H1 (cell line): Measurements from ENCODE around the gene CFAP157. TPM values are rescaled to one million over a fixed set of nuclear protein-coding genes. Genes with fewer than 3 reads are reported as not detected.
A peak's percentile ranks its signal among the peaks of the same experiment; 100 is the strongest.

Source experiments
- CTCF ChIA-PET: fragments of 300-600 bp; sonication (Branson Sonifier 250); formaldehyde crosslinking; loops from one replicate; lab custom pipeline; 2021; ENCODE audit not compliant: partially characterized antibody; lab: Charles Lee
- POLR2A ChIA-PET: fragments of 300-600 bp; sonication (Branson Sonifier 250); formaldehyde crosslinking; loops from one replicate; lab custom pipeline; 2021; ENCODE audit warnings: inconsistent platforms; ENCODE audit not compliant: partially characterized antibody; lab: Charles Lee
- DNase-seq, 2 experiments: peaks; one replicate each; pipeline versions ENCODE4 v3.0.0 to v3.0.0-alpha.2; 2010 to 2022; ENCODE audit warnings: low spot score in 2 of 2, low read depth in 1 of 2, mixed read lengths in 1 of 2
- FAIRE-seq: peaks from 2 replicates; lab custom pipeline; 2011; peaks lifted over from hg19 to GRCh38; lab: Jason Lieb, UNC
- H2AFZ ChIP-seq: 2 replicates; pipeline ENCODE4 v1.8.1; 2012; ENCODE audit warnings: low read length, inconsistent platforms
- H2AK5ac ChIP-seq: 2 replicates; pipeline ENCODE4 v1.6.1; 2013; ENCODE audit warnings: low read depth, low read length
- H2BK120ac ChIP-seq: replicated peaks from 2 replicates; pipeline ENCODE3; 2013; ENCODE audit warnings: low read depth, low read length, inconsistent platforms
- H2BK12ac ChIP-seq: 2 replicates; pipeline ENCODE4 v1.6.1; 2013; ENCODE audit warnings: low read depth, low read length
- H2BK15ac ChIP-seq: 2 replicates; pipeline ENCODE4 v1.6.1; 2013; ENCODE audit warnings: low read length
- H2BK20ac ChIP-seq: 2 replicates; pipeline ENCODE4 v1.6.1; 2013; ENCODE audit warnings: low read length
- H2BK5ac ChIP-seq: 2 replicates; pipeline ENCODE4 v1.6.1; 2013; ENCODE audit warnings: low read depth, low read length
- H3K14ac ChIP-seq: 2 replicates; pipeline ENCODE4 v1.6.1; 2013; ENCODE audit warnings: inconsistent platforms; ENCODE audit not compliant: insufficient read length
- H3K18ac ChIP-seq: 2 replicates; pipeline ENCODE4 v1.6.1; 2013; ENCODE audit warnings: low read length; ENCODE audit errors: extremely low read depth
- H3K23ac ChIP-seq: 2 replicates; pipeline ENCODE4 v1.6.1; 2013; ENCODE audit warnings: inconsistent platforms; ENCODE audit not compliant: insufficient read length
- H3K23me2 ChIP-seq: 2 replicates; pipeline ENCODE4 v1.6.1; 2013; ENCODE audit warnings: low read depth, low read length
- H3K27ac ChIP-seq: 2 replicates; pipeline ENCODE4 v1.6.1; 2011; ENCODE audit warnings: low read depth, low read length, inconsistent platforms
- H3K27me3 ChIP-seq, 4 experiments: replicated peaks in 1 of 4; 1 replicate in 1 of 4; 2 replicates in 3 of 4; pipeline versions ENCODE4 v1.6.1 to v1.8.1; 2011 to 2013; ENCODE audit warnings: low read length in 3 of 4, mild to moderate bottlenecking in 3 of 4, inconsistent platforms in 2 of 4, mixed read lengths in 2 of 4, moderate library complexity in 1 of 4; ENCODE audit not compliant: control insufficient read depth in 3 of 4, insufficient read depth in 3 of 4; ENCODE audit errors: extremely low read depth in 1 of 4
- H3K36me3 ChIP-seq, 4 experiments: 2 replicates each; pipeline versions ENCODE4 v1.6.1 to v1.8.1; 2011 to 2013; ENCODE audit warnings: mild to moderate bottlenecking in 4 of 4, low read length in 3 of 4, moderate library complexity in 2 of 4, control low read depth in 1 of 4, inconsistent platforms in 1 of 4; ENCODE audit not compliant: insufficient read depth in 4 of 4, control insufficient read depth in 2 of 4
- H3K4ac ChIP-seq: replicated peaks from 2 replicates; pipeline ENCODE3; 2013; ENCODE audit warnings: low read length, low read depth, mixed read lengths, inconsistent platforms; ENCODE audit not compliant: insufficient read length
- H3K4me1 ChIP-seq, 4 experiments: replicated peaks in 1 of 4; 1 replicate in 1 of 4; 2 replicates in 3 of 4; pipeline versions ENCODE4 v1.6.1 to v1.8.1; 2011 to 2013; ENCODE audit warnings: low read length in 3 of 4, inconsistent platforms in 2 of 4, mixed read lengths in 1 of 4; ENCODE audit not compliant: insufficient read depth in 4 of 4, control insufficient read depth in 3 of 4
- H3K4me2 ChIP-seq, 2 experiments: 2 replicates each; pipeline versions ENCODE4 v1.6.1 to v1.8.1; 2011 to 2013; ENCODE audit warnings: low read depth in 2 of 2, low read length in 2 of 2, control low read depth in 1 of 2, inconsistent platforms in 1 of 2, mild to moderate bottlenecking in 1 of 2; ENCODE audit not compliant: insufficient read depth in 1 of 2
- H3K4me3 ChIP-seq, 4 experiments: fragments of 200-600, 300-600 bp in 1 of 4; sonication (generic), shearing (Covaris generic), sonication (Bioruptor Twin) in 1 of 4; 2 replicates each; pipeline versions ENCODE4 v1.5.1 to v1.8.1; 2011 to 2016; ENCODE audit warnings: low read length in 4 of 4, low read depth in 3 of 4, control low read depth in 2 of 4, inconsistent platforms in 2 of 4, mild to moderate bottlenecking in 2 of 4, mixed read lengths in 1 of 4, moderate library complexity in 1 of 4; ENCODE audit not compliant: insufficient read depth in 2 of 4; ENCODE audit errors: extremely low read depth in 1 of 4
- H3K56ac ChIP-seq: replicated peaks from 2 replicates; pipeline ENCODE3; 2013; ENCODE audit warnings: low read depth, mild to moderate bottlenecking, mixed read lengths, low read length, inconsistent platforms; ENCODE audit not compliant: insufficient read length
- H3K79me1 ChIP-seq: 2 replicates; pipeline ENCODE4 v1.6.1; 2013; ENCODE audit warnings: low read depth, low read length, control low read depth
- H3K79me2 ChIP-seq, 2 experiments: 2 replicates each; pipeline versions ENCODE4 v1.6.1 to v1.8.1; 2012 to 2013; ENCODE audit warnings: low read length in 2 of 2, mild to moderate bottlenecking in 2 of 2, inconsistent platforms in 1 of 2; ENCODE audit not compliant: insufficient read depth in 2 of 2, control insufficient read depth in 1 of 2
- H3K9ac ChIP-seq, 4 experiments: replicated peaks in 1 of 4; 1 replicate in 1 of 4; 2 replicates in 3 of 4; pipeline versions ENCODE4 v1.6.1 to v1.8.1; 2011 to 2013; ENCODE audit warnings: low read depth in 3 of 4, low read length in 3 of 4, control low read depth in 2 of 4, mild to moderate bottlenecking in 2 of 4, moderate library complexity in 2 of 4, inconsistent platforms in 1 of 4; ENCODE audit errors: extremely low read depth in 1 of 4
- H3K9me3 ChIP-seq, 2 experiments: 2 replicates each; pipeline versions ENCODE4 v1.6.1 to v1.8.1; 2012 to 2013; ENCODE audit warnings: mild to moderate bottlenecking in 2 of 2, moderate library complexity in 2 of 2, control low read depth in 1 of 2, inconsistent platforms in 1 of 2, low read depth in 1 of 2, low read length in 1 of 2, mixed read lengths in 1 of 2; ENCODE audit not compliant: insufficient read depth in 2 of 2
- H4K20me1 ChIP-seq, 2 experiments: replicated peaks in 1 of 2; 2 replicates each; pipeline versions ENCODE3 to v1.8.1; 2011 to 2013; ENCODE audit warnings: inconsistent platforms in 2 of 2, low read length in 2 of 2, mild to moderate bottlenecking in 1 of 2; ENCODE audit not compliant: insufficient read depth in 2 of 2, control insufficient read depth in 1 of 2
- H4K5ac ChIP-seq: 2 replicates; pipeline ENCODE4 v1.6.1; 2013; ENCODE audit warnings: low read length, low read depth, mixed read lengths, inconsistent platforms; ENCODE audit not compliant: insufficient read length
- H4K8ac ChIP-seq: 2 replicates; pipeline ENCODE4 v1.8.0; 2013; ENCODE audit warnings: mild to moderate bottlenecking, moderate library complexity, low read length, inconsistent platforms; ENCODE audit not compliant: insufficient read depth; ENCODE audit errors: extremely low read depth
- H4K91ac ChIP-seq: replicated peaks from 2 replicates; pipeline ENCODE3; 2013; ENCODE audit warnings: low read length, mixed read lengths, inconsistent platforms; ENCODE audit not compliant: insufficient read length
- CBX8 ChIP-seq: fragments of 300-800, 300-1000 bp; sonication (generic); IDR thresholded peaks from 2 replicates; pipeline ENCODE4 v1.7.1; 2016; ENCODE audit warnings: low read depth, low read length, borderline replicate concordance
- CTBP2 ChIP-seq: IDR thresholded peaks from 2 replicates; pipeline ENCODE4 v1.7.0; 2011; ENCODE audit warnings: borderline replicate concordance, mild to moderate bottlenecking, moderate library complexity, mixed read lengths, low read length; ENCODE audit not compliant: insufficient read depth, insufficient read length
- JUND ChIP-seq: IDR thresholded peaks from 2 replicates; pipeline ENCODE4 v1.6.1; 2011; ENCODE audit warnings: mild to moderate bottlenecking, improper control_type of control experiment, low read length
- KDM5A ChIP-seq: fragments of 200-600 bp; IDR thresholded peaks from 2 replicates; pipeline ENCODE4 v1.7.1; 2012; ENCODE audit warnings: mild to moderate bottlenecking, low read length, inconsistent platforms, mixed read lengths
- POU5F1 ChIP-seq: IDR thresholded peaks from 2 replicates; pipeline ENCODE4 v1.6.1; 2011; ENCODE audit warnings: low read depth, mild to moderate bottlenecking, low read length, moderate library complexity
- RFX5 ChIP-seq: IDR thresholded peaks from 2 replicates; pipeline ENCODE4 v1.6.1; 2011; ENCODE audit warnings: low read depth, low read length, improper control_type of control experiment, borderline replicate concordance
- RXRA ChIP-seq: IDR thresholded peaks from 2 replicates; pipeline ENCODE4 v1.6.1; 2011; ENCODE audit warnings: low read depth, mild to moderate bottlenecking, low read length, moderate library complexity; ENCODE audit not compliant: insufficient read depth
- SIX5 ChIP-seq: IDR thresholded peaks from 2 replicates; pipeline ENCODE4 v1.6.1; 2011; ENCODE audit warnings: mild to moderate bottlenecking, low read depth, low read length
- SP1 ChIP-seq: IDR thresholded peaks from 2 replicates; pipeline ENCODE4 v1.6.1; 2011; ENCODE audit warnings: low read depth, low read length
- SP4 ChIP-seq: IDR thresholded peaks from 2 replicates; pipeline ENCODE4 v1.6.1; 2012; ENCODE audit warnings: low read length, inconsistent platforms
- YY1 ChIP-seq: IDR thresholded peaks from 2 replicates; pipeline ENCODE4 v1.6.1; 2011; ENCODE audit warnings: low read depth, mild to moderate bottlenecking, low read length
- WGBS, 2 experiments: shearing (Covaris generic) in 1 of 2; methylation state at CpG; one replicate each; pipeline versions ENCODE4 v1.1.6 to v1.1.7; 2013 to 2015; ENCODE audit warnings: low lambda C conversion rate in 2 of 2, mixed read lengths in 2 of 2, inconsistent platforms in 1 of 2, low coverage in 1 of 2, missing lambda C conversion rate in 1 of 2; ENCODE audit not compliant: insufficient replicate concordance in 2 of 2, insufficient coverage in 1 of 2, insufficient read length in 1 of 2; ENCODE audit errors: extremely low coverage in 1 of 2, missing lambda C conversion rate in 1 of 2; 5-methylcytosine and 5-hydroxymethylcytosine counted together
- polyA plus RNA-seq, 7 experiments: library from polyadenylated mRNA; depleted of rRNA in 3 of 7; stranded (reverse) in 5 of 7; unstranded in 2 of 7; fragments of >200 nt in 5 of 7; fragments of 200-250 nt in 2 of 7; gene quantifications; 1 replicate in 5 of 7; 2 replicates in 1 of 7; 4 replicates in 1 of 7; pipeline versions ENCODE4 v1.2.1 to v1.2.3, GENCODE V29; 2011 to 2013; ENCODE audit warnings: missing spikeins in 2 of 7, mixed read lengths in 2 of 7
- total RNA-seq: library from RNA; stranded (reverse); fragmentation: NEBNext Ultra II Directional; extraction: Animal tissue kit (Norgen Biotek cat#: 25700); gene quantifications from 2 replicates; pipeline ENCODE4 v1.2.1, GENCODE V29; 2021

The CFAP157 gene
- total and polyA plus RNA-seq, 2 of the 8 experiments (the other 6 are each of a cell fraction or from before 2014, with no cell fraction given), result not detected

- H3K4me2 ChIP-seq, result peak overlapping the region; percentile 59 to 66
- WGBS, 2 experiments, result 86% methylated on average over 19 of the region's 19 CpGs; no CpG with 5 or more reads in 1 of the 2 experiments
- peak overlapping the region in 3 of 4 experiments; percentile 22 to 64 (median 48); a peak in 4 of 8 replicates for H3K4me3 ChIP-seq
- no peak overlapping the region for H2BK20ac ChIP-seq
- no peak overlapping the region for H3K14ac ChIP-seq
- H4K91ac ChIP-seq, result no peak overlapping the region
- H3K79me1 ChIP-seq, result no peaks in the 10 kb centered on the region; the same call in 1 of the 2 replicates
- peak overlapping the region; percentile 75; the same call in 1 of the 2 replicates for H2AK5ac ChIP-seq
- peaks cover 0 to 3% of the 10 kb centered on the region in 2 experiments for H4K20me1 ChIP-seq
- no peaks in the 10 kb centered on the region for H3K9me3 ChIP-seq
- no peak overlapping the region for H3K27ac ChIP-seq
- no peak overlapping the region for H2BK5ac ChIP-seq
- no peak overlapping the region for H4K5ac ChIP-seq
- no peak overlapping the region for H3K4ac ChIP-seq
- H2BK12ac ChIP-seq, result no peak overlapping the region
- H3K23me2 ChIP-seq, result peaks cover 10% of the 10 kb centered on the region; the same call in 1 of the 2 replicates
- H2BK15ac ChIP-seq, result no peak overlapping the region; the same call in 1 of the 2 replicates
- DNase-seq (no peak), FAIRE-seq (no peak)
- ChIA-PET CTCF (interaction anchor here (0.6 to 3.3 kb wide), 8 partner anchors 12 to 1512 kb away, joined by 3 to 24 read pairs (median 3); partner anchors contain the start of genes CDK9 and TOR2A), POLR2A (interaction anchor here (1.0 to 2.7 kb wide), 4 partner anchors 8 to 263 kb away, joined by 3 to 17 read pairs (median 8); partner anchors contain the start of genes CFAP157, LRSAM1 and RPL12)
- peaks cover 0 to 28% (median 20%) of the 10 kb centered on the region in 4 experiments; a peak in 6 of 7 replicates for H3K4me1 ChIP-seq
- no peak overlapping the region for H2BK120ac ChIP-seq
- H3K9ac ChIP-seq, result no peak overlapping the region
- no peaks in the 10 kb centered on the region for H3K79me2 ChIP-seq
- H2AFZ ChIP-seq, result no peak overlapping the region
- no peak overlapping the region for H3K23ac ChIP-seq
- 0 out of 7 replicates have a peak, but pooled peaks cover 0 to 2% (median 0%) of the 10 kb centered on the region in 4 experiments for H3K27me3 ChIP-seq
- H3K18ac ChIP-seq, result no peak overlapping the region
- H3K56ac ChIP-seq, result no peak overlapping the region
- no peaks in the 10 kb centered on the region for H3K36me3 ChIP-seq
- H4K8ac ChIP-seq, result peak overlapping the region; percentile 11; the same call in 1 of the 2 replicates
- TF ChIP-seq POU5F1 (no peak), CBX8 (no peak), CTBP2 (no peak), RXRA (no peak), KDM5A (no peak), YY1 (no peak), RFX5 (no peak), JUND (no peak), SP4 (no peak), SIX5 (no peak), SP1 (no peak)
These were observed 7.4 kb downstream of the CFAP157 start for GRCh38 chr9:127714020-127714750.
